ENCODE measurements around the gene MFAP3.
A peak's percentile ranks its signal among the peaks of the same experiment; 100 is the strongest.

MFAP3 gene

DNA sequence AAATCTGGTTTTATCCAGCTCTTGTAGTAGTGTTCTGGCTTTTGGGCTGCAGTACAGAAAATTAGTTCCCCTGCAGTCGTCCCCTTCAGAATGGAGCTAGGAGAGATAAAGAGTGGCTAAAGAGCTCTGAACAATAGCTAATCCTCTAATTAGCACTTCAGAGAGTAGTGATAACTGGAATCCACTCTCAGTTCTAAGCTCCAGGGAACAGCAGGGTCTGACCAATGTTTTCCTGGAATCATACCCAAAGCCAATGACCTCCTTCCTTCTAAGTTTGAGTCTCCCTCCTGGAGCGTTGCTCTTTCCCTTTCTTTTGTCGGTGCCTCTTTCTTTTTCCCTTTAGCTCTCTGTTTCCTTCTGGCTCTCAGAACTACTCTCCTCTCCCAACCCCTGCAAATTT is 47.4 kb downstream of the MFAP3 start:
- no peak for TF ChIP-seq CTCF (IDR thresholded peaks at IDR 0.05; ENCODE audit: low read depth, low read length, missing control alignments)
- no peak overlapping the region for H3K4me3 ChIP-seq (replicated peaks; ENCODE audit: low read depth, low read length)
- DNase-seq (ENCODE audit: extremely low read depth, low read depth) = no peak

GRCh38 chr5:154086641-154087040 is 47.9 kb downstream of the MFAP3 start:
- DNase-seq (ENCODE audit: extremely low read depth, low read depth) = peak; percentile 5
- TF ChIP-seq CTCF (IDR thresholded peaks at IDR 0.05; ENCODE audit: low read depth, low read length, missing control alignments) = no peak

DNA sequence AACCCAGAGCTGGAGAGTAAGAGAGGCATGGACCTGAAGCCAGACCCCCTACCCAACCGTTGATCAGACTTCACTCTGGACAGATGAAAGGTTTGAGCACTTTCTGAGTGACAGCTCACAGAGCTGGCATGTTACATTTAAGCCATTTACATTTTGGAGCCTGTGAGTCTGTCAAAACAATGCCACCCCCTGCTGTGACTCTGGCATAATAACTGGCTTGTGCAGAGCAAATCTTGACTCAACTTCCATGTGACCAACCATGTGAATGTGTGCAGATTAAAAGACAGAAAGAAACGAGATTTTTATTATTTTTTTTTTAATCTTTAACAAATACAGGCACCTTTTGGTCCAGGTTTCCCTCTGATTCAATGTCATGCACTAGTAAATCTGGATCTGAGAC is 48.5 kb downstream of the MFAP3 start:
- no peak for DNase-seq (ENCODE audit: extremely low read depth, low read depth)
- no peak for TF ChIP-seq CTCF (IDR thresholded peaks at IDR 0.05; ENCODE audit: low read depth, low read length, missing control alignments)

More at GRCh38 chr5:154086641-154087040, 47.9 kb downstream of the MFAP3 start:
- H3K4me3 ChIP-seq (replicated peaks; ENCODE audit: low read depth, low read length) = no peak overlapping the region

GRCh38 chr5:154088801-154089200 is 50.0 kb downstream of the MFAP3 start:
- no peak for TF ChIP-seq CTCF (IDR thresholded peaks at IDR 0.05; ENCODE audit: low read depth, low read length, missing control alignments)

More for the DNA sequence above, 48.5 kb downstream of the MFAP3 start:
- H3K4me3 ChIP-seq (replicated peaks; ENCODE audit: low read depth, low read length) = no peak overlapping the region

DNA sequence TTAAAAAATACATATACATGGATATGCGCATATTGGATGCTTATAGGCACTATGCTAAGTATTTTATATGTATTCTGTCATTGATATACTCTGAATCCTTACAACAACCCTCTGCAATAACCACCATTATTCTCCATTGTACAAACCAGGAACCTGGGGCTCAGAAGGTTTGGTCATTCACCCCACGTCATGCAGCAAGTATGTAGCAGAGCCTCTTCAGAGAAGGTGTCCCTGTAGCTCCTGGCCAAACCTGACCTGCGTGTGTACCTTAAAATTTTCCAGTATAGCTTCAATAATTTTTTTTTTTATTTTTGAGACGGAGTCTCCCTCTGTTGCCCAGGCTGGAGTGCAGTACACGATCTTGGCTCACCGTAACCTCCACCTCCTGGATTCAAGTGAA is 51.9 kb downstream of the MFAP3 start:
- no peak overlapping the region for H3K4me3 ChIP-seq (replicated peaks; ENCODE audit: low read depth, low read length)
- DNase-seq (ENCODE audit: extremely low read depth, low read depth) = no peak
- TF ChIP-seq CTCF (IDR thresholded peaks at IDR 0.05; ENCODE audit: low read depth, low read length, missing control alignments) = no peak

More at GRCh38 chr5:154088801-154089200, 50.0 kb downstream of the MFAP3 start:
- H3K4me3 ChIP-seq (replicated peaks; ENCODE audit: low read depth, low read length) = no peak overlapping the region
- no peak for DNase-seq (ENCODE audit: extremely low read depth, low read depth)

GRCh38 chr5:154092356-154093141 is 53.8 kb downstream of the MFAP3 start:
- DNase-seq (ENCODE audit: extremely low read depth, low read depth) = peak; percentile 7
- TF ChIP-seq CTCF (IDR thresholded peaks at IDR 0.05; ENCODE audit: low read depth, low read length, missing control alignments) = no peak

More at GRCh38 chr5:154092356-154093141, 53.8 kb downstream of the MFAP3 start:
- no peak overlapping the region for H3K4me3 ChIP-seq (replicated peaks; ENCODE audit: low read depth, low read length)
